IMR-90 (cell line): Measurements from ENCODE around the gene ANKRD9. TPM values are rescaled to one million over a fixed set of nuclear protein-coding genes. Genes with fewer than 3 reads are reported as not detected.

Experiments
- ATAC-seq: fragments of 200-7000 bp; cut with Tn5 transposase; 2 replicates; pipeline ENCODE4 v1.9.1; 2020; ENCODE audit warnings: low read depth, mild to moderate bottlenecking, moderate library complexity
- BruUV-seq: library from RNA; stranded (reverse); fragments of 400-500 nt; replicated peaks from 2 replicates; lab custom pipeline; 2021; lab: Mats Ljungman, UMichigan
- CTCF ChIA-PET: fragments of 300-600 bp; formaldehyde crosslinking; extraction: SDS; loops from one replicate; lab custom pipeline; 2021; ENCODE audit warnings: antibody characterized with exemption; lab: Yijun Ruan, JAX
- POLR2A ChIA-PET: fragments of 300-600 bp; sonication (Branson Sonifier 250); formaldehyde crosslinking; loops from one replicate; lab custom pipeline; 2022; ENCODE audit warnings: antibody characterized with exemption; ENCODE audit not compliant: unreplicated experiment; lab: Charles Lee
- DNase-seq: peaks from one replicate; pipeline ENCODE4 v3.0.0; 2013
- H2AFZ ChIP-seq: replicated peaks from 2 replicates; pipeline ENCODE3; 2013; ENCODE audit warnings: low read length, mild to moderate bottlenecking; ENCODE audit not compliant: poor library complexity
- H2AK5ac ChIP-seq: 2 replicates; pipeline ENCODE4 v1.6.1; 2013; ENCODE audit warnings: low read depth, low read length, inconsistent platforms
- H2AK9ac ChIP-seq: replicated peaks from 2 replicates; pipeline ENCODE3; 2013; ENCODE audit warnings: mild to moderate bottlenecking, low read depth, low read length, moderate library complexity; ENCODE audit not compliant: poor library complexity
- H2BK120ac ChIP-seq: 2 replicates; pipeline ENCODE4 v1.6.1; 2013; ENCODE audit warnings: low read depth, low read length, inconsistent platforms
- H2BK15ac ChIP-seq: 3 replicates; pipeline ENCODE4 v1.6.1; 2013; ENCODE audit warnings: low read depth, low read length, inconsistent platforms
- H2BK20ac ChIP-seq: 2 replicates; pipeline ENCODE4 v1.6.1; 2013; ENCODE audit warnings: low read depth, mild to moderate bottlenecking, inconsistent platforms, low read length, moderate library complexity
- H2BK5ac ChIP-seq: 2 replicates; pipeline ENCODE4 v1.6.1; 2013; ENCODE audit warnings: mild to moderate bottlenecking, low read depth, low read length, inconsistent platforms; ENCODE audit not compliant: poor library complexity, severe bottlenecking
- H3K14ac ChIP-seq: replicated peaks from 2 replicates; pipeline ENCODE4 v1.6.1; 2013; ENCODE audit warnings: low read depth, low read length, inconsistent platforms
- H3K18ac ChIP-seq: 2 replicates; pipeline ENCODE4 v1.6.1; 2013; ENCODE audit warnings: low read depth, low read length, control low read depth
- H3K23ac ChIP-seq: 2 replicates; pipeline ENCODE4 v1.6.1; 2013; ENCODE audit warnings: low read depth, low read length, inconsistent platforms
- H3K27ac ChIP-seq: 2 replicates; pipeline ENCODE4 v1.5.1; 2013; ENCODE audit warnings: mild to moderate bottlenecking, control low read depth, low read length; ENCODE audit not compliant: insufficient read depth
- H3K27me3 ChIP-seq: 2 replicates; pipeline ENCODE4 v1.6.1; 2013; ENCODE audit warnings: low read length; ENCODE audit not compliant: control insufficient read depth, insufficient read depth
- H3K36me3 ChIP-seq: 2 replicates; pipeline ENCODE4 v1.6.1; 2013; ENCODE audit warnings: low read length, mixed read lengths; ENCODE audit not compliant: control insufficient read depth, insufficient read depth
- H3K4ac ChIP-seq: 2 replicates; pipeline ENCODE4 v1.6.1; 2013; ENCODE audit warnings: low read depth, low read length, inconsistent platforms
- H3K4me1 ChIP-seq: 2 replicates; pipeline ENCODE4 v1.6.1; 2013; ENCODE audit warnings: low read length, mixed read lengths; ENCODE audit not compliant: control insufficient read depth, insufficient read depth
- H3K4me2 ChIP-seq: 2 replicates; pipeline ENCODE4 v1.6.1; 2013; ENCODE audit warnings: low read depth, mild to moderate bottlenecking, control low read depth, low read length, moderate library complexity
- H3K4me3 ChIP-seq: 2 replicates; pipeline ENCODE4 v1.5.1; 2013; ENCODE audit warnings: low read depth, mild to moderate bottlenecking, control low read depth, low read length, moderate library complexity; ENCODE audit not compliant: insufficient read depth
- H3K56ac ChIP-seq: 2 replicates; pipeline ENCODE4 v1.6.1; 2013; ENCODE audit warnings: low read length, inconsistent platforms; ENCODE audit not compliant: insufficient read depth; ENCODE audit errors: extremely low read depth
- H3K79me1 ChIP-seq, 2 experiments: 2 replicates each; pipeline ENCODE4 v1.6.1; 2013; ENCODE audit warnings: low read length in 2 of 2, inconsistent platforms in 1 of 2, low read depth in 1 of 2
- H3K9ac ChIP-seq: 2 replicates; pipeline ENCODE4 v1.6.1; 2013; ENCODE audit warnings: low read depth, low read length, control low read depth
- H3K9me1 ChIP-seq: 2 replicates; pipeline ENCODE4 v1.6.1; 2013; ENCODE audit warnings: low read length, inconsistent platforms; ENCODE audit not compliant: insufficient read depth
- H3K9me3 ChIP-seq: 2 replicates; pipeline ENCODE4 v1.6.1; 2013; ENCODE audit warnings: low read length; ENCODE audit not compliant: control insufficient read depth, insufficient read depth
- H4K20me1 ChIP-seq: 2 replicates; pipeline ENCODE4 v1.6.1; 2013; ENCODE audit warnings: low read length, inconsistent platforms; ENCODE audit not compliant: insufficient read depth
- H4K5ac ChIP-seq: 2 replicates; pipeline ENCODE4 v1.6.1; 2013; ENCODE audit warnings: mild to moderate bottlenecking, low read depth, low read length, control low read depth
- H4K8ac ChIP-seq, 2 experiments: 2 replicates each; pipeline ENCODE4 v1.6.1; 2013; ENCODE audit warnings: low read depth in 2 of 2, low read length in 2 of 2, control low read depth in 1 of 2, inconsistent platforms in 1 of 2
- H4K91ac ChIP-seq: 2 replicates; pipeline ENCODE4 v1.6.1; 2013; ENCODE audit warnings: low read depth, low read length, inconsistent platforms; ENCODE audit not compliant: insufficient read depth
- BHLHE40 ChIP-seq: fragments of 150-350 bp; IDR thresholded peaks from 2 replicates; pipeline ENCODE4 v1.6.1; 2016; ENCODE audit warnings: mild to moderate bottlenecking, low read depth, low read length
- CHD1 ChIP-seq: IDR thresholded peaks from 2 replicates; pipeline ENCODE4 v1.6.1; 2012; ENCODE audit warnings: low read depth, low read length, improper control_type of control experiment
- FOS ChIP-seq: fragments of 150-350 bp; IDR thresholded peaks from 2 replicates; pipeline ENCODE4 v1.6.1; 2016; ENCODE audit warnings: low read depth, low read length
- MAFK ChIP-seq: IDR thresholded peaks from 2 replicates; pipeline ENCODE4 v1.6.1; 2012; ENCODE audit warnings: low read depth, low read length, improper control_type of control experiment
- MAZ ChIP-seq: IDR thresholded peaks from 2 replicates; pipeline ENCODE4 v1.6.1; 2012; ENCODE audit warnings: low read depth, mild to moderate bottlenecking, low read length, improper control_type of control experiment, moderate library complexity, borderline replicate concordance
- MXI1 ChIP-seq: IDR thresholded peaks from 2 replicates; pipeline ENCODE4 v1.6.1; 2012; ENCODE audit warnings: low read depth, mild to moderate bottlenecking, low read length, moderate library complexity, borderline replicate concordance
- NFE2L2 ChIP-seq: fragments of 150-350 bp; IDR thresholded peaks from 2 replicates; pipeline ENCODE4 v1.6.1; 2016; ENCODE audit warnings: low read depth, mild to moderate bottlenecking, low read length
- POLR2A ChIP-seq: IDR thresholded peaks from 2 replicates; pipeline ENCODE4 v1.6.1; 2012; ENCODE audit warnings: mild to moderate bottlenecking, low read depth, low read length
- RAD21 ChIP-seq: IDR thresholded peaks from 2 replicates; pipeline ENCODE4 v1.6.1; 2012; ENCODE audit warnings: low read length, improper control_type of control experiment
- RCOR1 ChIP-seq: IDR thresholded peaks from 2 replicates; pipeline ENCODE4 v1.6.1; 2012; ENCODE audit warnings: mild to moderate bottlenecking, low read length, improper control_type of control experiment; ENCODE audit not compliant: insufficient replicate concordance
- RFX5 ChIP-seq: IDR thresholded peaks from 2 replicates; pipeline ENCODE4 v1.8.0; 2012; ENCODE audit warnings: low read depth, mild to moderate bottlenecking, low read length, moderate library complexity
- SMC3 ChIP-seq: fragments of 150-350 bp; IDR thresholded peaks from 2 replicates; pipeline ENCODE4 v1.6.1; 2016; ENCODE audit warnings: low read depth, mild to moderate bottlenecking, antibody characterized with exemption, low read length, moderate library complexity
- WGBS, 2 experiments: methylation state at CpG; one replicate each; pipeline versions ENCODE4 v1.1.5 to v1.1.7; 2013; ENCODE audit warnings: missing lambda C conversion rate in 2 of 2; ENCODE audit not compliant: insufficient read length in 1 of 2; ENCODE audit errors: extremely low coverage in 2 of 2; 5-methylcytosine and 5-hydroxymethylcytosine counted together
- dilution Hi-C: fragments of 300-500 bp; cut with HindIII; formaldehyde crosslinking; loops from one replicate; pipeline ENCODE4 v1.14.3; 2018; ENCODE audit warnings: low sequenced_read_pairs; ENCODE audit not compliant: unreplicated experiment
- in situ Hi-C: fragments of 300-500 bp; cut with MboI; formaldehyde crosslinking; loops from 3 replicates; pipeline ENCODE4 v1.14.3; 2019; ENCODE audit warnings: low sequenced_read_pairs, inconsistent platforms, mixed read lengths
- intact Hi-C: fragments of 100-400 bp; cut with micrococcal nuclease; formaldehyde crosslinking; loops from 2 replicates; pipeline ENCODE4 v1.10.0; 2022
- polyA plus RNA-seq, 3 experiments: library from polyadenylated mRNA; depleted of rRNA; stranded (reverse); fragments of >200 nt; gene quantifications; 2 replicates each; pipeline ENCODE4 v1.2.3, GENCODE V29; 2012; ENCODE audit warnings: low replicate concordance in 1 of 3
- total RNA-seq: library from RNA; depleted of rRNA; stranded (reverse); fragments of >200 nt; gene quantifications from 2 replicates; pipeline ENCODE4 v1.2.3, GENCODE V29; 2012
- TF ChIP-seq, protein P1 (sequence below): conservative IDR thresholded peaks from 2 replicates; pipeline ENCODE4 v1.5.1; 2012; ENCODE audit warnings: mild to moderate bottlenecking, low read depth, low read length, improper control_type of control experiment
- TF ChIP-seq, protein P2 (sequence below): fragments of 150-350 bp; IDR thresholded peaks from 2 replicates; pipeline ENCODE4 v1.6.1; 2017; ENCODE audit warnings: mild to moderate bottlenecking, antibody characterized with exemption, low read length, low read depth
- TF ChIP-seq, protein P3 (sequence below): fragments of 150-350 bp; IDR thresholded peaks from 2 replicates; pipeline ENCODE4 v1.6.1; 2016; ENCODE audit warnings: low read depth, mild to moderate bottlenecking, low read length, moderate library complexity, borderline replicate concordance

ANKRD9 gene
- total and polyA plus RNA-seq, 2 of the 4 experiments (the other 2 are of a cell fraction): 3.9 to 15.7 TPM

DNA sequence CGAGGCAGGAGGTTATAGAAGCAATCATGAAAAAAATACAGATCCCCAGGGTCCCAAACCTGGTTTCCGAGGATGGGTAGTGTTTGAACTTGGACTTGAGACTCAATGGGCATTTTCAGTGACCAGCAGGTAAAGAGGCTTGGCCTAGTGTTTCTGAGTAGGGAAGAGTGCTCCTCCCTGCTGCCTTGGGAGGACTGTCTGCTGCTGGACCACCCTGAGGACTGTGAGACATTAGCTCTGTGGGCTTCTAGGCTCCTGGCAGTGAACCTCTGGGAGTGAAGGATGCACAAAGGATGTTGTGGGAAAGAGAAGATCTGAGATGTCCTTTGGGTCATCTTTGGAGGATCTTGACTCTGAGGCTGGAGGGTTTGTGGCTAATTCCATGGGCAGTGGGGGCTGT, 30.5 kb downstream of the ANKRD9 start:
- H4K5ac ChIP-seq: no peak overlapping the region

More for the DNA sequence above, 30.5 kb downstream of the ANKRD9 start:
- no peak overlapping the region for H3K56ac ChIP-seq
- H4K8ac ChIP-seq: no peak overlapping the region
- no peak overlapping the region for H2AK5ac ChIP-seq
- H3K4ac ChIP-seq: no peak overlapping the region
- dilution Hi-C loops: no loop called here
- H3K27me3 ChIP-seq: no peaks in the 10 kb centered on the region
- H3K9ac ChIP-seq: no peak overlapping the region
- no peak overlapping the region for H2AK9ac ChIP-seq
- POLR2A ChIA-PET: no interaction called here
- TF ChIP-seq NFE2L2 (no peak), RCOR1 (no peak), CHD1 (no peak), POLR2A (no peak), RAD21 (no peak), BHLHE40 (no peak), MAFK (no peak), MAZ (no peak), RFX5 (no peak), SMC3 (no peak), FOS (no peak), MXI1 (no peak)
- TF ChIP-seq, protein P1, sequence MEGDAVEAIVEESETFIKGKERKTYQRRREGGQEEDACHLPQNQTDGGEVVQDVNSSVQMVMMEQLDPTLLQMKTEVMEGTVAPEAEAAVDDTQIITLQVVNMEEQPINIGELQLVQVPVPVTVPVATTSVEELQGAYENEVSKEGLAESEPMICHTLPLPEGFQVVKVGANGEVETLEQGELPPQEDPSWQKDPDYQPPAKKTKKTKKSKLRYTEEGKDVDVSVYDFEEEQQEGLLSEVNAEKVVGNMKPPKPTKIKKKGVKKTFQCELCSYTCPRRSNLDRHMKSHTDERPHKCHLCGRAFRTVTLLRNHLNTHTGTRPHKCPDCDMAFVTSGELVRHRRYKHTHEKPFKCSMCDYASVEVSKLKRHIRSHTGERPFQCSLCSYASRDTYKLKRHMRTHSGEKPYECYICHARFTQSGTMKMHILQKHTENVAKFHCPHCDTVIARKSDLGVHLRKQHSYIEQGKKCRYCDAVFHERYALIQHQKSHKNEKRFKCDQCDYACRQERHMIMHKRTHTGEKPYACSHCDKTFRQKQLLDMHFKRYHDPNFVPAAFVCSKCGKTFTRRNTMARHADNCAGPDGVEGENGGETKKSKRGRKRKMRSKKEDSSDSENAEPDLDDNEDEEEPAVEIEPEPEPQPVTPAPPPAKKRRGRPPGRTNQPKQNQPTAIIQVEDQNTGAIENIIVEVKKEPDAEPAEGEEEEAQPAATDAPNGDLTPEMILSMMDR: no peak
- TF ChIP-seq, protein P2, sequence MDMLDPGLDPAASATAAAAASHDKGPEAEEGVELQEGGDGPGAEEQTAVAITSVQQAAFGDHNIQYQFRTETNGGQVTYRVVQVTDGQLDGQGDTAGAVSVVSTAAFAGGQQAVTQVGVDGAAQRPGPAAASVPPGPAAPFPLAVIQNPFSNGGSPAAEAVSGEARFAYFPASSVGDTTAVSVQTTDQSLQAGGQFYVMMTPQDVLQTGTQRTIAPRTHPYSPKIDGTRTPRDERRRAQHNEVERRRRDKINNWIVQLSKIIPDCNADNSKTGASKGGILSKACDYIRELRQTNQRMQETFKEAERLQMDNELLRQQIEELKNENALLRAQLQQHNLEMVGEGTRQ: no peak
- TF ChIP-seq, protein P3, sequence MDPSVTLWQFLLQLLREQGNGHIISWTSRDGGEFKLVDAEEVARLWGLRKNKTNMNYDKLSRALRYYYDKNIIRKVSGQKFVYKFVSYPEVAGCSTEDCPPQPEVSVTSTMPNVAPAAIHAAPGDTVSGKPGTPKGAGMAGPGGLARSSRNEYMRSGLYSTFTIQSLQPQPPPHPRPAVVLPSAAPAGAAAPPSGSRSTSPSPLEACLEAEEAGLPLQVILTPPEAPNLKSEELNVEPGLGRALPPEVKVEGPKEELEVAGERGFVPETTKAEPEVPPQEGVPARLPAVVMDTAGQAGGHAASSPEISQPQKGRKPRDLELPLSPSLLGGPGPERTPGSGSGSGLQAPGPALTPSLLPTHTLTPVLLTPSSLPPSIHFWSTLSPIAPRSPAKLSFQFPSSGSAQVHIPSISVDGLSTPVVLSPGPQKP: no peak
- in situ Hi-C loops: no loop called here
- H3K23ac ChIP-seq: no peak overlapping the region
- H3K4me3 ChIP-seq: no peak overlapping the region
- peaks cover 7% of the 10 kb centered on the region; the same call in 1 of the 2 replicates for H3K4me1 ChIP-seq
- H4K91ac ChIP-seq: no peak overlapping the region
- H2BK20ac ChIP-seq: no peak overlapping the region
- no peak overlapping the region for H2BK5ac ChIP-seq
- DNase-seq: no peak
- no peak overlapping the region for H2BK15ac ChIP-seq
- H3K9me3 ChIP-seq: no peaks in the 10 kb centered on the region
- no peak overlapping the region for H3K18ac ChIP-seq
- H2BK120ac ChIP-seq: no peak overlapping the region
- H3K14ac ChIP-seq: no peak overlapping the region
- BruUV-seq: no TSS peak
- no peak overlapping the region for H3K4me2 ChIP-seq
- H3K27ac ChIP-seq: no peak overlapping the region
- no CpG with 5 or more reads among the region's 2 CpGs for WGBS, 2 experiments
- H3K9me1 ChIP-seq: peaks cover 11% of the 10 kb centered on the region
- intact Hi-C loops: no loop called here
- H4K20me1 ChIP-seq: no peaks in the 10 kb centered on the region; the same call in 1 of the 2 replicates
- peaks cover 0 to 14% of the 10 kb centered on the region in 2 experiments; a peak in 1 of 4 replicates for H3K79me1 ChIP-seq
- no peaks in the 10 kb centered on the region; the same call in 1 of the 2 replicates for H3K36me3 ChIP-seq
- ATAC-seq: no peak
- CTCF ChIA-PET: interaction anchor here (0.5 to 0.6 kb wide), 4 partner anchors 8 to 176 kb away, joined by 3 to 7 read pairs (median 4); no protein-coding TSS in a partner anchor
- H2AFZ ChIP-seq: no peak overlapping the region
